Breast epithelium (tissue), 3 donors: ENCODE data around the gene MYBPC1.

Source experiments
- POLR2A ChIP-seq: fragments of 450-650 bp; IDR thresholded peaks from one replicate; pipeline ENCODE4 v1.6.1; 2016; ENCODE audit warnings: antibody characterized with exemption, mild to moderate bottlenecking, moderate library complexity
- TF ChIP-seq, protein P1 (sequence below), 3 donors: fragments of 450-650 bp; IDR thresholded peaks; one replicate each; pipeline ENCODE4 v1.5.1; 2016 to 2017; ENCODE audit warnings: antibody characterized with exemption in 3 of 3, mild to moderate bottlenecking in 3 of 3, moderate library complexity in 3 of 3

DNA sequence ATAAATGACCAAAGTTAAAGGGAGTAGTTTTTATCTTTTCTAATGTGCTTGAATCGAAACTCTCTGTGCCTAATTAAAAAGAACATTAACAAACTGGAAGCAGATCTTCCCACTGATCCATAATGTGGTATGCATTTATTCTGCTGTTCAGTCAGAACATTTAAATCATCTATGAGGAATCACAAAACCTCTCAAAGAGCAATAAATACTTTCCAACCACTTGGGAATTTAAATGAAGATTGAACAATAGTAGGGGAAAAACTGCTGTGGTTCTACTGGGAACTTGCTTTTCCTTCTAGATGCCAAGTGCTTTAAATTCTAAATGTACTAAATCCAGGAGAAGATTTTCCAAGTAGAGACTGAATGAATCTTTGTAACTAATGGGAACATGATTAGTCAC is 90.3 kb downstream of the MYBPC1 start:
- TF ChIP-seq, protein P1, sequence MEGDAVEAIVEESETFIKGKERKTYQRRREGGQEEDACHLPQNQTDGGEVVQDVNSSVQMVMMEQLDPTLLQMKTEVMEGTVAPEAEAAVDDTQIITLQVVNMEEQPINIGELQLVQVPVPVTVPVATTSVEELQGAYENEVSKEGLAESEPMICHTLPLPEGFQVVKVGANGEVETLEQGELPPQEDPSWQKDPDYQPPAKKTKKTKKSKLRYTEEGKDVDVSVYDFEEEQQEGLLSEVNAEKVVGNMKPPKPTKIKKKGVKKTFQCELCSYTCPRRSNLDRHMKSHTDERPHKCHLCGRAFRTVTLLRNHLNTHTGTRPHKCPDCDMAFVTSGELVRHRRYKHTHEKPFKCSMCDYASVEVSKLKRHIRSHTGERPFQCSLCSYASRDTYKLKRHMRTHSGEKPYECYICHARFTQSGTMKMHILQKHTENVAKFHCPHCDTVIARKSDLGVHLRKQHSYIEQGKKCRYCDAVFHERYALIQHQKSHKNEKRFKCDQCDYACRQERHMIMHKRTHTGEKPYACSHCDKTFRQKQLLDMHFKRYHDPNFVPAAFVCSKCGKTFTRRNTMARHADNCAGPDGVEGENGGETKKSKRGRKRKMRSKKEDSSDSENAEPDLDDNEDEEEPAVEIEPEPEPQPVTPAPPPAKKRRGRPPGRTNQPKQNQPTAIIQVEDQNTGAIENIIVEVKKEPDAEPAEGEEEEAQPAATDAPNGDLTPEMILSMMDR (IDR thresholded peaks at IDR 0.05), result no peak
- TF ChIP-seq POLR2A, result no peak
